Measurements from ENCODE around the gene GLG1. TPM values are rescaled to one million over a fixed set of nuclear protein-coding genes. Genes with fewer than 3 reads are reported as not detected.
"Not testable (repeated sequence)": the region's sequence is repeated elsewhere in the genome, so short reads cannot be mapped to it uniquely, and the experiment has no call there.

Gene GLG1
- total and polyA plus RNA-seq, 4 donors, result 107 to 149 (median 121) TPM

GRCh38 chr16:74410057-74410957 is 196.6 kb downstream of the GLG1 start:
- H3K27me3 ChIP-seq (ENCODE audit: control insufficient read depth, insufficient read depth, low read length); H3K4me3 ChIP-seq (ENCODE audit: low read depth, low read length); H3K27ac ChIP-seq (ENCODE audit: low read depth, low read length); H3K9me3 ChIP-seq (ENCODE audit: control insufficient read depth, insufficient read depth, low read length); H3K4me1 ChIP-seq (ENCODE audit: control insufficient read depth, insufficient read depth, low read length); DNase-seq (ENCODE audit: low read depth in 4 of 6, low spot score in 6 of 6); H3K36me3 ChIP-seq (ENCODE audit: control insufficient read depth, insufficient read depth, low read length): not testable (repeated sequence)
- no CpG with 5 or more reads among the region's 18 CpGs for WGBS (ENCODE audit: insufficient coverage)

GRCh38 chr16:74409185-74409981 is 197.5 kb downstream of the GLG1 start:
- not testable (repeated sequence) for DNase-seq (ENCODE audit: low read depth in 4 of 6, low spot score in 6 of 6); H3K36me3 ChIP-seq (ENCODE audit: control insufficient read depth, insufficient read depth, low read length); H3K9me3 ChIP-seq (ENCODE audit: control insufficient read depth, insufficient read depth, low read length); H3K27ac ChIP-seq (ENCODE audit: low read depth, low read length); H3K4me3 ChIP-seq (ENCODE audit: low read depth, low read length); H3K4me1 ChIP-seq (ENCODE audit: control insufficient read depth, insufficient read depth, low read length); H3K27me3 ChIP-seq (ENCODE audit: control insufficient read depth, insufficient read depth, low read length)
- WGBS (ENCODE audit: insufficient coverage), result 100% methylated on average over 1 of the region's 15 CpGs

GRCh38 chr16:74407362-74407705 is 199.6 kb downstream of the GLG1 start:
- H3K9me3 ChIP-seq (ENCODE audit: control insufficient read depth, insufficient read depth, low read length); H3K4me1 ChIP-seq (ENCODE audit: control insufficient read depth, insufficient read depth, low read length); H3K36me3 ChIP-seq (ENCODE audit: control insufficient read depth, insufficient read depth, low read length); H3K27ac ChIP-seq (ENCODE audit: low read depth, low read length); H3K27me3 ChIP-seq (ENCODE audit: control insufficient read depth, insufficient read depth, low read length): not testable (repeated sequence)
- H3K4me3 ChIP-seq (ENCODE audit: low read depth, low read length), result peak overlapping the region; percentile 27
- DNase-seq (ENCODE audit: low read depth in 4 of 6, low spot score in 6 of 6), result peak in 1 of 6 donors; percentile 5
- no CpG with 5 or more reads among the region's 23 CpGs for WGBS (ENCODE audit: insufficient coverage)

- not testable (repeated sequence) for H3K4me1 ChIP-seq (ENCODE audit: control insufficient read depth, insufficient read depth, low read length); H3K36me3 ChIP-seq (ENCODE audit: control insufficient read depth, insufficient read depth, low read length); H3K27me3 ChIP-seq (ENCODE audit: control insufficient read depth, insufficient read depth, low read length); H3K9me3 ChIP-seq (ENCODE audit: control insufficient read depth, insufficient read depth, low read length); DNase-seq (ENCODE audit: low read depth in 4 of 6, low spot score in 6 of 6); H3K27ac ChIP-seq (ENCODE audit: low read depth, low read length)
- H3K4me3 ChIP-seq (ENCODE audit: low read depth, low read length), result peak overlapping the region; percentile 27
- WGBS (ENCODE audit: insufficient coverage), result no CpG with 5 or more reads among the region's 71 CpGs
These were observed 200.1 kb downstream of the GLG1 start for GRCh38 chr16:74406600-74407361.

- no CpG with 5 or more reads among the region's 14 CpGs for WGBS (ENCODE audit: insufficient coverage)
- not testable (repeated sequence) for H3K27ac ChIP-seq (ENCODE audit: low read depth, low read length); H3K27me3 ChIP-seq (ENCODE audit: control insufficient read depth, insufficient read depth, low read length); H3K4me1 ChIP-seq (ENCODE audit: control insufficient read depth, insufficient read depth, low read length); DNase-seq (ENCODE audit: low read depth in 4 of 6, low spot score in 6 of 6); H3K9me3 ChIP-seq (ENCODE audit: control insufficient read depth, insufficient read depth, low read length); H3K36me3 ChIP-seq (ENCODE audit: control insufficient read depth, insufficient read depth, low read length); H3K4me3 ChIP-seq (ENCODE audit: low read depth, low read length)
These were observed 202.6 kb downstream of the GLG1 start for GRCh38 chr16:74404148-74404933.

- H3K36me3 ChIP-seq (ENCODE audit: control insufficient read depth, insufficient read depth, low read length); H3K4me3 ChIP-seq (ENCODE audit: low read depth, low read length); H3K27me3 ChIP-seq (ENCODE audit: control insufficient read depth, insufficient read depth, low read length); H3K9me3 ChIP-seq (ENCODE audit: control insufficient read depth, insufficient read depth, low read length); DNase-seq (ENCODE audit: low read depth in 4 of 6, low spot score in 6 of 6); H3K27ac ChIP-seq (ENCODE audit: low read depth, low read length): not testable (repeated sequence)
- H3K4me1 ChIP-seq (ENCODE audit: control insufficient read depth, insufficient read depth, low read length), result peaks cover 27% of the 10 kb centered on the region
- WGBS (ENCODE audit: insufficient coverage), result 86% methylated on average over 3 of the region's 4 CpGs
These were observed 206.7 kb downstream of the GLG1 start for GRCh38 chr16:74400238-74400637.

GRCh38 chr16:74398212-74398895 is 208.6 kb downstream of the GLG1 start:
- not testable (repeated sequence) for H3K27ac ChIP-seq (ENCODE audit: low read depth, low read length); H3K4me3 ChIP-seq (ENCODE audit: low read depth, low read length); H3K9me3 ChIP-seq (ENCODE audit: control insufficient read depth, insufficient read depth, low read length); H3K27me3 ChIP-seq (ENCODE audit: control insufficient read depth, insufficient read depth, low read length); H3K36me3 ChIP-seq (ENCODE audit: control insufficient read depth, insufficient read depth, low read length); DNase-seq (ENCODE audit: low read depth in 4 of 6, low spot score in 6 of 6)
- 100% methylated on average over 1 of the region's 15 CpGs for WGBS (ENCODE audit: insufficient coverage)
- peaks cover 27% of the 10 kb centered on the region for H3K4me1 ChIP-seq (ENCODE audit: control insufficient read depth, insufficient read depth, low read length)

Data from spinal cord (tissue), 10 donors.